NCI-H146 (cell line): ENCODE results near the gene MAP3K14.

Experiments used
- DNase-seq: peaks from one replicate; lab custom pipeline; 2025; lab: John Stamatoyannopoulos, UW

The MAP3K14 gene

DNA sequence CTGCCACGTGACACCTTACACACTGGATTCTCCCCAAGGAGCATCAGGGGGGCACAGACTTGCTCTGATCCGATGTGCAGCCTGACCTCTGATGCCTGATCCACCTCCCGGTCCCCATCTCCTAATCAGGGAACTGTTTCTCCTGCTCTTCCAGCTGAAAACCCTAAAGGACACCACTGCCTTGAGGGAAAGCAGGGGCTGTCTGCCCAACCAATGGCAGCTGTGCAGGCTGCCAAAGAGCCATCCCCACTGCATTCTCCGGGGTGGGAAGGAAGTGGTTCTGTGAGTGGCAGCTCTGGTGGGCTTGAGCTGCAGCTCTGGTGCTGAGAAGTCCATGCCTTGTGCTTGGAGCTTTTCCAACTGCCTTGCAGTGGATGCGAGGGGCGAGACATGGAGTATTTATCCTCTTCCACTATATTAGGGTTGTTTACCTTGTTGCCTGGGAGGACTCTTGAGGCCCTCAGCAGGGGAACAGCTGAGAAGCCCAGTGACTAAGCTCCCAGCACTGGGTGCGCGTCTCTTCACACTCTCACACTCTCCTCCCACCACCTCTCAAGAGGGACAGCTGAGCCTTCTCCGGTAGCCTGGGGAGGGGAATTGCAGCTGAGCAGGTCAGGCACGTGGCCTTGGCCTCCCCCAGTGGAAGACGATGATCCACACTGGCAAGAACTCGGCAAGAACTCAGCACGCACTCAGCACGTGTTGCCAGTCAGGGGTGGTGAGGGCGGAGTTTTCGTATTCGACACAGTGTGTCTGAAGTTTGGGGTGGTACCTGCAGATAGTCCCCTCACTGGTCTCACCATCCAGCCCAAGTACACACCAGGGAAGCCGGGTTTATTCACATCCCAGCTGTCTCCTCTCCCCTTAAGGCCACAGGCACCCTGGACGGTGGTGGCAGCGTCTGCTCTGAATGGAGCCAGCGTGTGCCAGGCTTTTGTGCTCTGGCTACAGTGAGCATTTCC, 33.9 kb downstream of the MAP3K14 start:
- no peak for DNase-seq

DNA sequence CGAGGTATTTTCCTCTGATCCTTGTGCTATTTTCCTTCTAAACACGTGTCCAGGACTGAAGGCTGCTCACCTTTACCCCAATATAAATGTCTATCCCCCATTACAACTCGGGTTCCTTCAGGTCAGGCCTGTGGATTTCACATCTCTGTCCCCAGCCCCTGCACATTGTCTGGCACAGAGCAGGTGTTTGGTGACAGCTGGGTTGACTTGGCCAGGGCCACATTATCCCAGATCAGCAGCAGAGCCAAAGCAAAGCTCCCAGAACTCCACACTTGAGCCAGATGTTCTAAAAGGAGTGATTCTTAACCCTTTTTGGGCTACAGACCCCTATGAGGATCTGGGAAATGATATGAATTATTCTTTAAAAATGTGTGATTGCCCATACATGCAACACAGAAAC, 36.9 kb downstream of the MAP3K14 start:
- DNase-seq: no peak

DNA sequence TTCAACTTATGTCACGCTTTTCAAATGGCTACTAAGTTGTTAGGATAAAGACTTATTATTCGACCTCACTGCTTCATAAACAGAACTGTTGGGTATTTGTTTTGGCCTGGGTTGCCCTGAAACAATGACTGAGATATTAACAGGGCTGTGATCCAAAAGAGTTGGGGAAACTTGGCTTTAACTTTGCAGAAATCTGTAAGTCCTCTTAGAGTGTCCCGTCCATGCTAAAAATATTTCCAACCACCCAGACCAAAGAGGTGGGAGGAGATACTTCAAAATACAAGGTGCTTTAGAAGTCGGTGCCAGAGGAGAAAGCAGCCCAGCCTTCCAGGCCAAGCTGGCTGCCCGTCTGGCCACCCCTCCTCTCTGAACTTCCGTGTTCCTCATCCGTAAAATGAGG, 38.8 kb downstream of the MAP3K14 start:
- DNase-seq: no peak

DNA sequence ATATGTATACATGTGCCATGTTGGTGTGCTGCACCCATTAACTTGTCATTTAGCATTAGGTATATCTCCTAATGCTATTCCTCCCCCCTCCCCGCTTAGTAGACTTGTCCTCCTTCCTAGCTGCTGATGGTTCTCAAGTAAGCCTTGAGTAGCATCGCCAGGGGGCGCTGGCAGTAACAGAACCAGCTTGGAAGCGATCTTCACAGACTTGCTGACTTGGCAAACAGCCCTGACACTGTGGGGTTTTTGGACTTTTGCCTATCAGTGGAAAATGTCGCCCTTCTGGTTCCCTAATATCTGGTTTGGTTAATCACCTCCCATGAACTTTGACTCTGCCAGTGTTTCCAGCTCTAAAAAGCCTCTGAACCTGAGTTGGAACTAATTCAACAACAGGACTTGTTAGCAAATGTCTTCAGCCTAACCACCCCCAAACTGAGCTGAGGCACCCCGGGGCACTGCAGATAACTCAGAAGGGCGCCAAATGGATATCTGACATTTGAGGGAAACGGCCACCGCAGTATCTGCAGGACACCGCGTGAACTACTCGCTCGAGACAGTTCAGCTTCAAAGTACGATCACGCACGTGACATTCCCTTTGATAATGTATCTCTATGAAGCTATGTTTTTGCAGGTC, 39.5 kb downstream of the MAP3K14 start:
- peak; percentile 88 for DNase-seq

DNA sequence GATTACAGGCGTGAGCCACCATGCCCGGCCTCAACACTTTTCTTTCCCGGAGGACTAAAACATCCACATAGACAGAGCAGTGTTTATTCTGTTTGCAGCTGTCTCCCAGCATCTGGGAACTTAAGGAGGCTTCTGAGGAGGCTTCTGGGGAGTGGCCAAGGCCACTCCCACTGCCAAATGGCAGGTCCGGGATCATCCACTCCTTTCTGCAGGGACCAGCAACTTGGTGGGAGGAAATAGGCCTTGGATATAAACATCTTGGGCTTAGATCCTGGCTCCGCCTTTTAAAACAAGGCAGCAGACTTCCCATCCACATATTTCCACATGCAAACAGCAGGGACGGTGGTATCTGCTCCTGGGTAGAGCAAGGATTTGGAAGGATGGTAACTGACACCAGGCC, 40.8 kb downstream of the MAP3K14 start:
- DNase-seq: no peak

DNA sequence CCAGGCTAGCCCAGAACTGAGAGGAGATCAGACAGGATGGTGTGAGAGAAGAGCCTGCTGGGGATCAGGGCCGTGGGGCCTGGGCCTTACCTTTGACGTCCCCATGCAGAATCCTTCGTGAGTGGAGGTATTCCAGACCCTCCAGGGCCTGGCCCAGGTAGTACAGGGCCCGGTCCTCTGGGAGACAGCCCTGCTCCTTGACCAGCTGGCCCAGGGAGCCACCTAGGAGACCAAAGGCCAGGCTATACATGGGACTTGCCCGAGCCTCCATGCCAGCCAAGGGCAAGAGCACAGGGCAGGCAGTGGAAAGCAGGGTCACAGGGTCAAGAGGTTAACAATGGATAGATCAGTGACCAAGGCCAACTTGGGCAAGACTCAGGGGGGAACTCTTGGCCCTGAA, 42.8 kb downstream of the MAP3K14 start:
- DNase-seq: no peak

DNA sequence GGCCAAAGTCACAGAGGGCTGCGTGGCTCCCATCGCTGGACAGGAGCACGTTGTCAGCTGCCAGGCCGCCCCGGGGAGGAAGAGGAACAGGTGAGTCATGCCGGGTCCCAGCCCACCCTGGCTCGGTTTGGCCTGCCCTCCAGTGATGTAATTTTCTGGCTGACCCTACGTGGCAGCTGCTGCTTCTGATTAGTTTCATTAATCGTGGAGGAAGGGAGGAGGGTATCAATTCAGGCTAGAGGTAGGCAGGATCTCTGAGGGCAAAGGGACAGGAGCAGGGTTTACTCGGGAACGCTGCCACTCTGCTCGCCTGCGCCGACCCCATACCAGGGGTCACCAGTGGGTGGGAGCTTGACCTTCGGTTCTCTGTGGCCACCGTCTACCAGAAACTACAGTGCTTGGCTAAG, 43.3 kb downstream of the MAP3K14 start:
- DNase-seq: no peak

DNA sequence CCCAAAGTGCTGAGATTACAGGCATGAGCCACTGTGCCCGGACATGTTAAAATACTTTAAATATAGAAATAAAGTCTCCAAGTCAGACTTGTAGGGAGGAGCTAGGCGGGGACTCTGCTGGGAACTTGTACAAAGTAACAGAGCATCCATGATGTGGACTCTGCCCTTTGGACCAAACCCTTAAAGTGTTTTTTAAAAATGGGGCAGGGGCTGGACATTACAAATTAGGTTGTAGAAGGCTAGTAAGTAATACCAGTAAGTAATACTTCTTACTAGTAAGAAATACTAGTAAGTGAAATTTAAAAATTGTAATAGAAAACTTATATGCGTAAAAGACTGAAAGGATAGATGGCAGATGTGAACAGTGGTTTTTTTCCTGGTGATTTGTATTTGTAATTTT, 45.2 kb downstream of the MAP3K14 start:
- no peak for DNase-seq

DNA sequence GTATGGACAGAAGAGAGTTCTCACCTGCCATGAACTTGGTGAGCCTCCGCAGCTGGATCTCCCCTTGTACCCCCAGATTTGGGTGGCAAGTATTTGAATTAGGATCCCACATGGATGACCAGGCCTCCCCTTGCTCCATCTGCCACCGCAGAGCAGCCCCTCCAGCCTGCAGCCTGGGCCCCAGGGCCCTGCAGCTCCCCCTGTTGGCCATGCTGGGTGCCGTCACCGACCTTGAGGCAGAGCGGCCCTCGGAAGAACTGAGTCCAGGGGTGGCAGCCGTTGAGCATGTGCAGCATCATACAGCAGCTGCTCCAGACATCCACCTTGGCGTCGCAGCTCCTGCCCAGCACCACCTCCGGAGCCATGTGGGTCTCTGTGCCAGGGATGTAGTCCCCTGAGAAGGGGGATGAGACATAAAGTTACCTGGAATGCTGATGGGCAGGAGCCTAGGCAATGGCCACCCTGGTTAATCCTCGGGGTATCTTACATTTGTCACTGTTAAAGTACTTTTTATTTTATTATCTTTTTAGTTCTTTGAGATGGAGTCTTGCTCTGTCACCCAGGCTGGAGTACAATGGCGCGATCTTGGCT, 45.9 kb downstream of the MAP3K14 start:
- no peak for DNase-seq

DNA sequence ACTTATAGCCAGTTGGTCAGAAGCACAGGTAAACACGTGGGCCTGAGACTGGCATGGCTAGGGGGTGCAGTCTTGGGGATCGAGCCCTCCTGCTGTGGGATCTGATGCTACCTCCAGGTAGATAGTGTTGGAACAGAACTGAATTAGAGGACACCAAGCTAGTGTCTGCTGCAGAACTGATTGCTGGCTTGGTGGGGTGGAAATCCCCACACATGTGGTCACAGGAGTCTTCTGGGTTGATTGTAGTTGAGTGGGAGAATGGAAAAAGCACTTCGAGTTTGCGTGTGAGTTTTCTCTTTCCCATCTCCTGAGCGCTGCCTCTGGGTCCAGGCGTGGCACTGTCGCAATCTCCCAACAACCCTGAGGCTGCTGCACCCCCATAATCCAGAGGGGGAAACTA, 46.9 kb downstream of the MAP3K14 start:
- no peak for DNase-seq

DNA sequence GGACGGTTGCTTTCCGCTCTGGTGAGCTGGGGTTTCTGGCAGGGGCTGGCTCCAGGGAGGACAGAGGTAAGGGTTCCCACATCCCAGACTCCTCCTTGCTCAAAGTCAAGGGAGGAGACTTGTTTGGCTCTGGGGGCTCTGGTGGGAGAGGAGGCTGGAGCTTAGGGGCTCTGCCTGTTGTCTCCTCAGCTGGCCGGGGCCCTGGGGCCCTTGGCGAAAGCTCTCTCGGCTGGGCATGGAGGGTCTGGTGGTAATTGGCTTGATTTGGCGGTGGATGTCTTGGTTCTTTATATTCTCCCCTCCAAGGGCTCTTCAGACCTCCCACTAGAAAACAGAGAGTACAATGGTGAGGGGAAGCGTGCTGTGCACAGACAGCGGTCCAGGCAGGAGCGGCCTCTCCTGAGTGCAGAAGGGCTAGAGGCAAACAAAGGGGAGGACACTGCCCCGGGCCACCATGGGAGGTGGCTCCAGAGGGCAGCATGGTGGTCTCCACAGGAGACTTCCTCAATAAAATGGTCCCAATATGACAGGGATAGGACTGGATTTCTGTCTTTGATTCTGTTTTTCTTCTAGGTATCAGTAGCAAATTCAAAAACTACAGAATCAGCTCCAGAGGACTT, 49.3 kb downstream of the MAP3K14 start:
- DNase-seq: no peak

DNA sequence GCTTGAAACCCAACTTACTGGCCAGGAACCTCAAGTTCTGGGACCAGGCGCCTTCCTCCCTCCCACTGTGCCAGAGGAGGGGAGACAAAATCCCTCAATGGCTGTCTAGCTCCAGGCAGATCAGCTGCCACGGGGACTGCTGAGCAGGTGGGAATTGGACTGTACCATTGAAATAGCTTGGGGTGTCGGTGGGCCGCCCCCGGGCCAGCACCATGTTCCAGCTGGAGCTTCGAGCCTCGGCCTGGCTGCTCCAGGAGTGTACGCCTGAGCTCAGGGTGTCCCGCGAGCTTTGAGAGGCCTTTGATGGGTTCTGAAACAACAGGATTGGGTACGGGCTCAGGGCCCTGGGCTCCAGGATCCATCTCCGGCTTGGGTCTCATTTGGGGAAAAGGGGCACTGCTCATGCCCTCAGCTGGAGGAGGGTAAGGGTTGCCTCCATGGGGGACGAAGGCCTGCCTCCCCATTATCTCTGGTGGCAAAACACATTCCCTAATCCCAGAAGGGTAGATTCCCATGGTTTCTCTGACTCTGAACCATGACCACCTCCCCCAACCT, 50.4 kb downstream of the MAP3K14 start:
- DNase-seq: no peak

DNA sequence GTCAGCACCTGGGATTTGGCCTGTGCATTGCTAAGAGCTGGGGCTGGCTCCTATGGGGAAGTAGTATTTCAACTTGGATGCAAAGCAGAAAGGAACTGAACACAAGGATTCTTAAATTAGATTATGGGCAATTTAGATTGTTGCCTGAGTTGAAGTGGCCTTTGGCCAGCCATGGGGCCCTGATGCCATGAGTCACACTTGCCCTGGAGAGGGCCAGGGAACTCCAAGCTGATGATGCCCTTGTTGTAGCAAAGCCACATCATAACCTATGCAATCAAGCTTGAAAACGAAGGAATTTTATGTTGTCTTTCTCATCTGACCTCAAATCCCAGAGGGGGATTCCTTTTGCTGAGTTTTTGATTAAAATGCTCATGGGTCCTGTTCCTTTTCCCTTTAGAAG, 51.0 kb downstream of the MAP3K14 start:
- DNase-seq: no peak

DNA sequence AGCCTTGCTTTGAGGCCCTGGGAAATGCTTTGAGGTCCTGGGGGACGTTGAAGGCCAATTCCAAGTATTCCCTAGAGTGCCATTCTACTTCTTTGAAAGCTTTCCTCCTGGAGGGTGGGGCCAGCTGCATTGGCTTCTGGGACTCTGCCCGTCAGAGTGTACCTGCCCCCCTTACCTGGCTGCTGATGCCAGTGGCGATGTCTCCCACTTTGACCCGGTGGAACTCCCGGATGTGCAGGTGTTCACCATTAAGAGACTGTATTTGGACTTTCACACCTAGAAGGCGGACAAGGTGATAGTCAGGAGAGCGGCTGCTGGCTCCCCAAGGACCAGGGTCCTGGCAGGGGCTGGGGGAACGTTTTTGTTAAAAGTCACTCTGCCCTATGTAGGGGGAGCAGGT, 51.8 kb downstream of the MAP3K14 start:
- no peak for DNase-seq

DNA sequence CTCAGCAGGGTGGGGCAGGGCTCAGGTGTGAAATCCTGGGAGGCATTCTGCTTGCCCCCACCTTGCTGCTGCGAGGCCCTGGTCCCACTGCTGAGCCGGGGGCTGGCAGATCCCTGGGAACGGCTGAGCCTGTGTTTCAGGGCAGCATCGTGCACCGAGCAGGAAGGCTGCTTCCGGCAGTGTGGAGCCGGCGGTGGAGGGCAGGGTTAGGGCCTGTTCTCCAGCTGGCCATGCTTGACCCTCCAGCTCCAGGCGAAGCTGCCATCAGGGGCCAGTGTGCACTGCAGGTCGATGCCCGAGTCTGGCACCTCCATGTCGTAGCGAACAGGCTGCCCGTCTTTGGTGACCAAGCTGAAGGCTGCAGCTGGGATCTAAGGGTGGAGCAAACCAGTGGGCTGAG, 52.4 kb downstream of the MAP3K14 start:
- DNase-seq: no peak

DNA sequence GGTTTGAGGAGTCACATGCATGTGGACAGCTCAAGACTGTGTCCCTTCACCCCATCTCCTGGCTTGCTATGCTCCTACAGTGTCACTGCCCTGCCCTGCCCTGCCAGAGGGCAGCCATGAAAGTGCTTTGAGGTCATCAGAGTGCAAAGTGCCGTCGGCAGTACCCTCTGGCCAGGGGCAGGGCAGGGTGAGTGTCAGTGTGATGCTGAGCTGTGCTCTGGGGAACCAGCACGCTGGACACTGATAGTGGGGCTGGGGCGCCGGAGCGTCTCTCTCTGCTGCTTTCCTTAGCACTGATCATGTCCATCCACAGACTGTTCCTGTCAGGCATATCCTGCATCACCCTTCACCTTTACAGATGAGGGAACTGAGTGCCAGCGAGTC, 53.4 kb downstream of the MAP3K14 start:
- no peak for DNase-seq

DNA sequence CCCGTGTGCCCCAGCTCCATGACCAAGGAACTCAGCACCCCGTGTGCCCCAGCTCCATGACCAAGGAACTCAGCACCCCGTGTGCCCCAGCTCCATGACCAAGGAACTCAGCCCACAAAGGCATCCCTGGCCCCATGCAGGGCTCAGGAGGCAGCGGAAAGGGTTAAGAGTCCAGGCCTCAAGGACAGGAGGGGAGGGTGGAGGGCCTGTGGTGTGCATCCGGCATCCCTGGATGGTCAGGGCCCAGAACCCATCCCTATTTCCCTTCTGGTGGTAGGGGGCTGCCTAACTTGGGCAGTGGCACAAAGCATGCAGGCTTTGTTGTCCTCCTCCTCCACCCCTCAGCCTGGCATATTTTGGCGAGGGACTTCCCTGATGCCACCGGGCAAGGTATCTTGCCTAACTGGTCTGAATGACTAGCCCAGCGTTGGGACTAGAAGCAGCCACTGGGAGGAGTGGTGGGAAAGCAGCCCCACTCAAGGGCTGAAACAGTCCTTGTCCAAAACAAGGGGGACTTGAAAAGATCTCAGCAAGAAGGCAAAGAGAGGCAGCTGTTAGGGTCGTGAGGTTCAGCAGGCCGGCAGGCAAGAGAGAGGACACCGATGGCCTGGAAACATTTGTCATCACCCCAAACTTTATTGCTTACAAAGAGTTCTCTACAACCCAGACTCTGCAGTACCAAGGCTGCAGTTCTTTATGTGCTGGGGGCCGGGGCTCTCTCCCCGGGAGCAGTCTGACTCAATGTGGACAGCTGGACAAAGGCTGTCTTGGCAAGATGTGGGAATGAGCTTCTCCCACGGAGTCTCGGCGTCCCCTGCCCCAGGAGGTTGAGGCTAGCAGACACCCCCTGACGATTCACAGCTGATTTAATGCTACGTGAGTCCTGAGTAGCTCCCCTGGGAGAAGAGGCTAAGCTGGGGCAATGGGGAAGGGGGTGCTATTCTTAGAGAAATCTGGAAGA, 54.0 kb downstream of the MAP3K14 start:
- DNase-seq: no peak

DNA sequence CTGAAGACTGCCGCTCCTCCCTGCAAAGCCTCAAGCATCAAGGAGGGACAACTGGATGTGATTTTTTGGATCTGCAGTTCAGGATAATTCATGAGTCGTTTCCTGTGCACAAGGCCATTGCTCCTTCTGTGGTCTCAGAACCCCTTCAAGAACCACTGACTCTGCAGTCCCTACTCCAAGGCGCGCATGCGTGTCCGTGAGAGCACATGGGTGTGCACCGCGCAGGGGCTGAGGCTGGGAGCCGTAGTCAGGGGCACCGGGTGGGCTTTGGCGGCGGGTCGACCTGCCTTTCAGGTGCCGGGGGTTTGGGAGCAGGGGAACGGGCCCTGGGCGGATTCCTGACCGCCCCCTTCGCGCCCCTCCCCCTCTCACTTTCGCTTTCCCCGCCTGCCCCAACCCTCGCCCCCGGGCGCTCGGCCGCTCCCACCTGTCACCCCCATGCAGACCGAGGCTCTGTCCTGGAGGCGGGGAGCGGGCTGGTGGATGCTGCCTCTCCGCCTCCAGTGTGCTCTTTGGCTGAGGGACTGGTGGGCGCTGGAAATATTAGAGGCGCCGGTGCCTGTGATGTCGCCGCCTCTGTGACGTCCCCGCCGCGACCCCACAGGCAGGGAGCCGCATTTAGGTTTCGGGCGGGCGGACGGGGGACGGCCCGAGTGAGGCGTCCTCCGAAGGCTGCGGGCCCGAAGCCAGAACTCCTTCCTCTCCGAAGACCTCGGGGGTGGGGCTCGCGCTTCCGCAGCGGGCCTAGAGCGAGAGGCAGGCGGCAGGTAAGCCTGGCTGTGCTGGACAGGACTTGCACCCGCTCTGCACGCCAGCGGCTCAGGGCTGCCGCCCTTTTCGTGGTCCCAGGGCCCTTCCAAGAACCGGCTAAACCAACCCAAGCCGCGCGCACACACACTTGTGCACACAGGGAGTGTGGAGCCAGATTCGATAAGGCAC, 55.0 kb downstream of the MAP3K14 start, which contains the start of gene SPATA32:
Gene SPATA32, minus strand, starts transcription at position 518 of the 939 bp plus-strand sequence. Its CDS starts 78 bp downstream, at position 440.
- no peak for DNase-seq

DNA sequence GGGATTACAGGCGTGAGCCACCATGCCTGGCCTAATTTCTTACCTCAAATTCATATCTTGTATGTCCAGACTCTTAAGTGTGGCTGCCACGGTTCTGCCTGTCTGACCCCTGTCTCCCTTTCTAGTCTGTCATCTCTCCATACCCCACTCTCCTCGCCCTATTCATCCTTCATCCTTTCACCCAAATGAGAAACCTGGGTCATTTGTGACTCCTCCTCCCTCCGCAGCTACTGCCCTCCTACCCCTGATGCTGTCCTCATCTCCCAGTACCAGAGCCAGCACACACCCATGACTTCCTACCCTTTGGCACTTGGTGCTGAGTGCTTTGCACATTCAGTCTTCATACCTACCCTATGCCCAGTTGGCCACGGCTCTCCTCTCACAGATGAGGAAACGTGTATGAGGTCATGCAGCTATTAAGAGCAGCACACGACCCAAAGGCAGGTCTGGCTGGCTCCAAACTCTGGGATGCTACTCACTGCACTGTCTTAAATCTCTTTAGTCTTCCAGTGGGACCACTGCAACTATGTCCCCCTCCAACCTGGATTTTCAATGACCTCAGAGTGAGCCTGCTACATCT, 56.5 kb downstream of the MAP3K14 start:
- DNase-seq: no peak

DNA sequence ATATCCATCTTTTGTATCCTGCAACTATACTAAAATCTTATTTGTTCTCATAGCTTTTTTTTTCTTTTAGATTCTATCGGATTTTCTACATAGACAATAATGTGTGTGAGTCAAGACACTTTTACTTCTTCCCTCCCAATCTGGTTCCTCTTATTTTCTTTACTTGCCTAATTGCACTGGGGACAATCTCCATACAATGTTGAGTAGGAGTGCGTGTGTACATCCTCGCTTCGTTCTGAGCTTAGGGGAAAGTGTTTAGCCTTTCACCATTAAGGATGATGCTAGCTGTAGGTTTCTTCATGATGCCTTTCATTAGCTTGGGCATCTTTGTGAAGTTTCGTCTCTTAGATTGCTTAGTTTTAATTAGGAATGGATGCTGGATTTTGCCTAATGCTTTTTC, 57.8 kb downstream of the MAP3K14 start:
- no peak for DNase-seq
